HG02623 (cell line): ENCODE measurements around the gene RBM4.

Source experiments
- ATAC-seq: cut with Tn5 transposase; IDR thresholded peaks from one replicate; pipeline ENCODE4 v1.9.1; 2021; ENCODE audit warnings: moderate library complexity; ENCODE audit not compliant: unreplicated experiment

The RBM4 gene

GRCh38 chr11:66649903-66650302 lies 11.4 kb downstream of the RBM4 start:
- no peak for ATAC-seq

- no peak for ATAC-seq
Measured at GRCh38 chr11:66651016-66651415, 12.5 kb downstream of the RBM4 start.

GRCh38 chr11:66652651-66653050 lies 14.1 kb downstream of the RBM4 start:
- ATAC-seq, result no peak

- ATAC-seq, result no peak
Measured at GRCh38 chr11:66653123-66653522, 14.6 kb downstream of the RBM4 start.

GRCh38 chr11:66659763-66660162 lies 21.3 kb downstream of the RBM4 start:
- no peak for ATAC-seq

GRCh38 chr11:66663741-66664296 lies 25.3 kb downstream of the RBM4 start:
- ATAC-seq, result no peak

GRCh38 chr11:66665369-66665768 lies 26.9 kb downstream of the RBM4 start:
- ATAC-seq, result no peak

- no peak for ATAC-seq
Measured at GRCh38 chr11:66670816-66671215, 32.3 kb downstream of the RBM4 start.

- ATAC-seq, result no peak
Measured at GRCh38 chr11:66674964-66675602, 36.6 kb downstream of the RBM4 start.

- no peak for ATAC-seq
Measured at GRCh38 chr11:66676282-66676919, 37.9 kb downstream of the RBM4 start.

GRCh38 chr11:66676931-66677598 lies 38.6 kb downstream of the RBM4 start:
- no peak for ATAC-seq

GRCh38 chr11:66677599-66678375 lies 39.3 kb downstream of the RBM4 start, which contains the start of gene RBM4B:
RBM4B (minus strand) TSS chr11:66677887; CDS start chr11:66677079, 808 bp downstream.
- ATAC-seq, result peak; percentile 82

GRCh38 chr11:66680966-66681645 lies 42.6 kb downstream of the RBM4 start:
- ATAC-seq, result no peak

- ATAC-seq, result no peak
Measured at GRCh38 chr11:66683877-66684276, 45.4 kb downstream of the RBM4 start.

- no peak for ATAC-seq
Measured at GRCh38 chr11:66684635-66685034, 46.1 kb downstream of the RBM4 start.

GRCh38 chr11:66685276-66686099 lies 47.0 kb downstream of the RBM4 start:
- no peak for ATAC-seq

GRCh38 chr11:66686100-66686785 lies 47.7 kb downstream of the RBM4 start:
- no peak for ATAC-seq

- no peak for ATAC-seq
Measured at GRCh38 chr11:66686801-66687750, 48.6 kb downstream of the RBM4 start.
